Neural cell (in vitro differentiated cells): ENCODE measurements around the gene WIPI1. TPM values are rescaled to one million over a fixed set of nuclear protein-coding genes. Genes with fewer than 3 reads are reported as not detected.

ENCODE experiments used
- H2AFZ ChIP-seq: fragments of 200-600, 300-800 bp; sonication (generic), shearing (Covaris generic); 2 replicates; pipeline ENCODE4 v1.6.0; 2014; ENCODE audit warnings: low read depth, mild to moderate bottlenecking, antibody characterized with exemption, low read length, moderate library complexity
- H3F3A ChIP-seq: fragments of 200-600 bp; shearing (Covaris generic); 2 replicates; pipeline ENCODE4 v1.6.1; 2016; ENCODE audit warnings: mild to moderate bottlenecking, moderate library complexity, mixed read lengths, antibody characterized with exemption, low read length; ENCODE audit not compliant: insufficient read depth, poor library complexity, severe bottlenecking
- H3K27ac ChIP-seq: fragments of 200-600, 300-800 bp; sonication (generic), shearing (Covaris generic); 2 replicates; pipeline ENCODE4 v1.5.1; 2014; ENCODE audit warnings: mild to moderate bottlenecking, low read length, moderate library complexity
- H3K27me3 ChIP-seq: fragments of 300-800, 200-600 bp; sonication (generic), shearing (Covaris generic); 2 replicates; pipeline ENCODE4 v1.6.0; 2014; ENCODE audit warnings: mild to moderate bottlenecking, low read depth, low read length, moderate library complexity; ENCODE audit not compliant: insufficient read depth
- H3K36me3 ChIP-seq: fragments of 300-800, 200-600 bp; sonication (generic), shearing (Covaris generic); 2 replicates; pipeline ENCODE4 v1.5.1; 2014; ENCODE audit warnings: mild to moderate bottlenecking, antibody characterized with exemption, low read length, moderate library complexity; ENCODE audit not compliant: insufficient read depth
- H3K4me2 ChIP-seq: fragments of 300-800, 200-600 bp; sonication (generic), shearing (Covaris generic); 2 replicates; pipeline ENCODE4 v1.6.0; 2014; ENCODE audit warnings: mild to moderate bottlenecking, low read length
- H3K4me3 ChIP-seq: fragments of 300-800, 200-600 bp; sonication (generic), shearing (Covaris generic); 2 replicates; pipeline ENCODE4 v1.5.1; 2014; ENCODE audit warnings: mild to moderate bottlenecking, low read length, moderate library complexity
- H3K79me2 ChIP-seq: fragments of 200-600 bp; shearing (Covaris generic); replicated peaks from 2 replicates; pipeline ENCODE4 v1.6.0; 2014; ENCODE audit warnings: mild to moderate bottlenecking, low read length, moderate library complexity; ENCODE audit not compliant: insufficient read depth
- H3K9ac ChIP-seq: fragments of 300-800, 200-600 bp; sonication (generic), shearing (Covaris generic); 2 replicates; pipeline ENCODE4 v1.6.1; 2016; ENCODE audit warnings: mild to moderate bottlenecking, low read length, mixed read lengths
- H3K9me2 ChIP-seq: fragments of 200-600 bp; shearing (Covaris generic); 2 replicates; pipeline ENCODE4 v1.6.1; 2016; ENCODE audit warnings: mild to moderate bottlenecking, low read length, mixed read lengths; ENCODE audit not compliant: insufficient read depth
- H3K9me3 ChIP-seq: fragments of 200-600, 300-800 bp; sonication (generic), shearing (Covaris generic); 2 replicates; pipeline ENCODE4 v1.6.1; 2016; ENCODE audit warnings: mild to moderate bottlenecking, mixed run types, low read length, moderate library complexity, mixed read lengths
- H4K20me1 ChIP-seq: fragments of 200-600 bp; shearing (Covaris generic); 2 replicates; pipeline ENCODE4 v1.6.1; 2016; ENCODE audit warnings: mild to moderate bottlenecking, mixed run types; ENCODE audit not compliant: insufficient read depth
- CTCF ChIP-seq: fragments of 450-650 bp; IDR thresholded peaks from 2 replicates; pipeline ENCODE4 v1.5.1; 2014; ENCODE audit warnings: antibody characterized with exemption, mild to moderate bottlenecking, moderate library complexity; ENCODE audit not compliant: poor library complexity, severe bottlenecking
- EP300 ChIP-seq: fragments of 450-650 bp; conservative IDR thresholded peaks from 2 replicates; pipeline ENCODE4 v1.6.1; 2014; ENCODE audit warnings: antibody characterized with exemption, mild to moderate bottlenecking, moderate library complexity; ENCODE audit not compliant: poor library complexity, severe bottlenecking
- EZH2 ChIP-seq: fragments of 200-600, 300-800 bp; shearing (Covaris generic), sonication (generic); IDR thresholded peaks from 2 replicates; pipeline ENCODE4 v1.6.1; 2014; ENCODE audit warnings: antibody characterized with exemption, low read length, borderline replicate concordance, mild to moderate bottlenecking; ENCODE audit not compliant: insufficient read depth, poor library complexity, severe bottlenecking
- MXI1 ChIP-seq: fragments of 450-650 bp; conservative IDR thresholded peaks from 2 replicates; pipeline ENCODE4 v1.6.1; 2014; ENCODE audit warnings: antibody characterized with exemption, mild to moderate bottlenecking; ENCODE audit not compliant: poor library complexity, severe bottlenecking
- POLR2AphosphoS5 ChIP-seq: IDR thresholded peaks from 2 replicates; pipeline ENCODE4 v1.6.1; 2012
- RAD21 ChIP-seq: fragments of 450-650 bp; conservative IDR thresholded peaks from 2 replicates; pipeline ENCODE4 v1.6.1; 2014; ENCODE audit warnings: antibody characterized with exemption, mild to moderate bottlenecking, moderate library complexity
- REST ChIP-seq: IDR thresholded peaks from 2 replicates; pipeline ENCODE4 v1.6.1; 2012; ENCODE audit warnings: borderline replicate concordance
- SMC3 ChIP-seq: fragments of 450-650 bp; conservative IDR thresholded peaks from 2 replicates; pipeline ENCODE4 v1.6.1; 2014; ENCODE audit warnings: antibody characterized with exemption, mild to moderate bottlenecking, moderate library complexity; ENCODE audit not compliant: poor library complexity
- TAF1 ChIP-seq: IDR thresholded peaks from 2 replicates; pipeline ENCODE4 v1.6.1; 2012; ENCODE audit warnings: low read depth
- polyA plus RNA-seq: library from polyadenylated mRNA; depleted of rRNA; stranded (reverse); fragments of >200 nt; gene quantifications from 2 replicates; pipeline ENCODE4 v1.2.3, GENCODE V29; 2014

WIPI1 gene
- polyA plus RNA-seq, 1 donor from 2014 or later, result 17.8 TPM

GRCh38 chr17:68456339-68457167, 743 bp downstream of the WIPI1 start:
- no peaks in the 10 kb centered on the region for H3K36me3 ChIP-seq
- H3K79me2 ChIP-seq, result no peaks in the 10 kb centered on the region
- H3K27ac ChIP-seq, result no peak overlapping the region
- H3K4me3 ChIP-seq, result peak overlapping the region; percentile 81
- no peaks in the 10 kb centered on the region for H3K9me2 ChIP-seq
- H3K27me3 ChIP-seq, result peaks cover 15% of the 10 kb centered on the region
- no peaks in the 10 kb centered on the region for H4K20me1 ChIP-seq
- no peaks in the 10 kb centered on the region for H3F3A ChIP-seq
- H3K9me3 ChIP-seq, result no peaks in the 10 kb centered on the region
- H2AFZ ChIP-seq, result no peak overlapping the region
- peak overlapping the region; percentile 59 for H3K4me2 ChIP-seq
- peak overlapping the region; percentile 54 for H3K9ac ChIP-seq
- TF ChIP-seq EZH2 (no peak), TAF1 (no peak), EP300 (no peak), REST (no peak), RAD21 (no peak), CTCF (no peak)

GRCh38 chr17:68455901-68456338, 1.4 kb downstream of the WIPI1 start:
- Histone ChIP-seq H3K4me3 (peak overlapping the region; percentile 81), H3K27me3 (peaks cover 15% of the 10 kb centered on the region), H3K9me2 (no peaks in the 10 kb centered on the region), H4K20me1 (no peaks in the 10 kb centered on the region), H2AFZ (no peak overlapping the region), H3K9ac (no peak overlapping the region), H3K27ac (no peak overlapping the region), H3K36me3 (no peaks in the 10 kb centered on the region), H3K9me3 (no peaks in the 10 kb centered on the region), H3K4me2 (no peak overlapping the region), H3K79me2 (no peaks in the 10 kb centered on the region), H3F3A (no peaks in the 10 kb centered on the region)
- TF ChIP-seq POLR2AphosphoS5 (no peak), MXI1 (no peak), TAF1 (no peak), EP300 (no peak), REST (no peak), SMC3 (no peak), CTCF (no peak), EZH2 (no peak), RAD21 (no peak)
